ENCODE results near the gene CDKL1. TPM values are rescaled to one million over a fixed set of nuclear protein-coding genes. Genes with fewer than 3 reads are reported as not detected.

CDKL1 gene
- total RNA-seq, 1 donor from 2014 or later = 5.4 TPM

- TF ChIP-seq EZH2 (IDR thresholded peaks at IDR 0.05; ENCODE audit: insufficient read depth, low read length) (no peak), CTCF (IDR thresholded peaks at IDR 0.05; ENCODE audit: insufficient read depth, low read depth, low read length) (no peak)
- no peaks in the 10 kb centered on the region for H3K4me1 Mint-ChIP-seq (ENCODE audit: low read depth, unreplicated experiment)
- Histone ChIP-seq H3K4me2 (ENCODE audit: low read length) (no peak overlapping the region), H3K27ac (ENCODE audit: low read depth, low read length) (no peak overlapping the region), H4K20me1 (ENCODE audit: insufficient read depth, low read length) (no peaks in the 10 kb centered on the region), H3K4me1 (ENCODE audit: insufficient read depth, low read length) (no peaks in the 10 kb centered on the region), H3K9ac (ENCODE audit: low read length) (no peak overlapping the region), H3K79me2 (ENCODE audit: insufficient read depth, low read length) (no peaks in the 10 kb centered on the region), H2AFZ (ENCODE audit: low read depth, low read length) (no peak overlapping the region), H3K4me3 (ENCODE audit: insufficient read depth, low read depth, low read length) (no peak overlapping the region), H3K9me3 (ENCODE audit: insufficient read depth, low read depth, low read length) (no peaks in the 10 kb centered on the region), H3K27me3 (ENCODE audit: insufficient read depth, low read length) (no peaks in the 10 kb centered on the region), H3K36me3 (ENCODE audit: insufficient read depth, low read length) (no peaks in the 10 kb centered on the region)
- peaks cover 27% of the 10 kb centered on the region for H3K36me3 Mint-ChIP-seq (ENCODE audit: low read depth, unreplicated experiment)
- FAIRE-seq = no peak
- H3K4me3 Mint-ChIP-seq (ENCODE audit: unreplicated experiment) = no peak overlapping the region
- H3K27ac Mint-ChIP-seq (ENCODE audit: unreplicated experiment) = no peak overlapping the region
- peaks cover 5% of the 10 kb centered on the region for H3K27me3 Mint-ChIP-seq (ENCODE audit: low read depth, unreplicated experiment)
- DNase-seq (ENCODE audit: low read depth) = no peak
- H3K9me3 Mint-ChIP-seq (ENCODE audit: unreplicated experiment) = no peaks in the 10 kb centered on the region
Measured at GRCh38 chr14:50379563-50379962, 17.1 kb downstream of the CDKL1 start.

- Mint-ChIP-seq H3K27ac (ENCODE audit: unreplicated experiment) (no peak overlapping the region), H3K27me3 (ENCODE audit: low read depth, unreplicated experiment) (peaks cover 5% of the 10 kb centered on the region), H3K9me3 (ENCODE audit: unreplicated experiment) (no peaks in the 10 kb centered on the region), H3K4me3 (ENCODE audit: unreplicated experiment) (no peak overlapping the region), H3K4me1 (ENCODE audit: low read depth, unreplicated experiment) (no peaks in the 10 kb centered on the region), H3K36me3 (ENCODE audit: low read depth, unreplicated experiment) (peaks cover 25% of the 10 kb centered on the region)
- no peak overlapping the region for H2AFZ ChIP-seq (ENCODE audit: low read depth, low read length)
- no peak overlapping the region for H3K4me3 ChIP-seq (ENCODE audit: insufficient read depth, low read depth, low read length)
- H3K9me3 ChIP-seq (ENCODE audit: insufficient read depth, low read depth, low read length) = no peaks in the 10 kb centered on the region
- DNase-seq (ENCODE audit: low read depth) (no peak), FAIRE-seq (no peak)
- H3K4me1 ChIP-seq (ENCODE audit: insufficient read depth, low read length) = no peaks in the 10 kb centered on the region
- H3K27ac ChIP-seq (ENCODE audit: low read depth, low read length) = no peak overlapping the region
- no peak overlapping the region for H3K4me2 ChIP-seq (ENCODE audit: low read length)
- TF ChIP-seq CTCF (IDR thresholded peaks at IDR 0.05; ENCODE audit: insufficient read depth, low read depth, low read length) (no peak), EZH2 (IDR thresholded peaks at IDR 0.05; ENCODE audit: insufficient read depth, low read length) (no peak)
- H3K79me2 ChIP-seq (ENCODE audit: insufficient read depth, low read length) = no peaks in the 10 kb centered on the region
- no peaks in the 10 kb centered on the region for H3K36me3 ChIP-seq (ENCODE audit: insufficient read depth, low read length)
- H3K9ac ChIP-seq (ENCODE audit: low read length) = no peak overlapping the region
- H3K27me3 ChIP-seq (ENCODE audit: insufficient read depth, low read length) = no peaks in the 10 kb centered on the region
- no peaks in the 10 kb centered on the region for H4K20me1 ChIP-seq (ENCODE audit: insufficient read depth, low read length)
Measured at GRCh38 chr14:50377550-50378085, 19.1 kb downstream of the CDKL1 start.

GRCh38 chr14:50375760-50376159 lies 20.9 kb downstream of the CDKL1 start:
- Histone ChIP-seq H3K4me2 (ENCODE audit: low read length) (no peak overlapping the region), H2AFZ (ENCODE audit: low read depth, low read length) (no peak overlapping the region), H3K79me2 (ENCODE audit: insufficient read depth, low read length) (no peaks in the 10 kb centered on the region), H3K4me1 (ENCODE audit: insufficient read depth, low read length) (no peaks in the 10 kb centered on the region), H3K9me3 (ENCODE audit: insufficient read depth, low read depth, low read length) (no peaks in the 10 kb centered on the region), H3K4me3 (ENCODE audit: insufficient read depth, low read depth, low read length) (no peak overlapping the region), H3K36me3 (ENCODE audit: insufficient read depth, low read length) (no peaks in the 10 kb centered on the region), H4K20me1 (ENCODE audit: insufficient read depth, low read length) (no peaks in the 10 kb centered on the region), H3K27ac (ENCODE audit: low read depth, low read length) (no peak overlapping the region), H3K27me3 (ENCODE audit: insufficient read depth, low read length) (no peaks in the 10 kb centered on the region), H3K9ac (ENCODE audit: low read length) (no peak overlapping the region)
- H3K27me3 Mint-ChIP-seq (ENCODE audit: low read depth, unreplicated experiment) = peaks cover 5% of the 10 kb centered on the region
- H3K4me3 Mint-ChIP-seq (ENCODE audit: unreplicated experiment) = no peak overlapping the region
- H3K4me1 Mint-ChIP-seq (ENCODE audit: low read depth, unreplicated experiment) = no peaks in the 10 kb centered on the region
- no peaks in the 10 kb centered on the region for H3K9me3 Mint-ChIP-seq (ENCODE audit: unreplicated experiment)
- FAIRE-seq (no peak), DNase-seq (ENCODE audit: low read depth) (no peak)
- H3K27ac Mint-ChIP-seq (ENCODE audit: unreplicated experiment) = no peak overlapping the region
- peaks cover 19% of the 10 kb centered on the region for H3K36me3 Mint-ChIP-seq (ENCODE audit: low read depth, unreplicated experiment)
- TF ChIP-seq CTCF (IDR thresholded peaks at IDR 0.05; ENCODE audit: insufficient read depth, low read depth, low read length) (no peak), EZH2 (IDR thresholded peaks at IDR 0.05; ENCODE audit: insufficient read depth, low read length) (no peak)

Measured in astrocyte (in vitro differentiated cells and primary cell).